ENCODE measurements around the gene AFAP1L2.

Gene AFAP1L2

DNA sequence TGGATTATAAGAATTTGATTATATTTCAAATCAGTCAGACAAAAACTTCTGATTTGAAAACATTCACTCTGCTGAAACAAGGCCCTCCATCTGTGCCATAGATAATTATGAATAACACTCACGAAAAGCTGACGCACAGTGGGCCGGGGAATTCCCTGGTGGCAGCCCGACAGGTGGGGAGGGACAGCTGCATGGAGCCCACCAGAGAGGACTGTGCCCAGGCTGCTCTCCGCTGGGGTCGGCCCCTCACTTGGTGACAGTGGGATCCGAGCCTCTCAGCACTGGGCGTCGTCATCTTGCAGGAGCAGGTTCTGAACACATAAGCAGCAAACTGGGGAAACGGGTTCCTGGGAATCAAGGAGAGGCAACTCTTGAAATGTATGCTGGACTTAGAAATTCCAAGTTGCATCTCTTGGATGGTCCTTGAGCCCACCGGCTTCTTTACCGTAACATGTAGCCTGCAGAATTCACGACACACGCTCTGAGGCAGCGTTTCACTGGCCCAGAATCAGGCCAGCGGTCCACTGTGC, 41.4 kb downstream of the AFAP1L2 start:
- Histone ChIP-seq H3K4me3 (ENCODE audit: low read depth, low read length) (no peak overlapping the region), H3K36me3 (ENCODE audit: insufficient read depth, low read length) (no peaks in the 10 kb centered on the region), H3K27me3 (ENCODE audit: insufficient read depth, low read length) (peaks cover 13% of the 10 kb centered on the region; the same call in 1 of the 2 replicates), H3K27ac (ENCODE audit: low read depth, low read length) (no peak overlapping the region), H2AFZ (ENCODE audit: low read length, unreplicated experiment) (no peak overlapping the region), H3K79me2 (ENCODE audit: control insufficient read depth, insufficient read depth, low read length, unreplicated experiment) (no peaks in the 10 kb centered on the region), H3K4me1 (ENCODE audit: control insufficient read depth, insufficient read depth, low read length, unreplicated experiment) (peaks cover 23% of the 10 kb centered on the region)

DNA sequence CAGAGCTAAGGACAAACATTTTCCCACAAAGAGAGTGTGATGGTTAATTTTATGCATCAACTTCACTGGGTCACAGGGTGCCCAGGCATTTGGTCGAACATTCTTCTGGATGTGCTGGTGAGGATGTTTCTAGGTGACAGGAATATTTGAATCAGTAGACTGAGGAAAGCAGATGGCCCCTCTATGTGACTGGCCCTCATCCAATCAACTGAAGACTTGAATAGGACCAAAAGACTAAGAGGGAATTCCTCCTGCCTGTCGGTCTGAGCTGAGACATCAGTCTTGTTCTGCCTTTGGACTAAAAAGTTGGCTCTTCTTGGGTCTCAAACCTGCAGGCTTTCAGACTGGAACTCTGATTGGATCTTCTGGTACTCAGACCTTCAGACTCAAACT, 44.4 kb downstream of the AFAP1L2 start:
- Histone ChIP-seq H3K27me3 (ENCODE audit: insufficient read depth, low read length) (peaks cover 13% of the 10 kb centered on the region; the same call in 1 of the 2 replicates), H3K4me1 (ENCODE audit: control insufficient read depth, insufficient read depth, low read length, unreplicated experiment) (peaks cover 28% of the 10 kb centered on the region), H3K36me3 (ENCODE audit: insufficient read depth, low read length) (no peaks in the 10 kb centered on the region), H3K4me3 (ENCODE audit: low read depth, low read length) (no peak overlapping the region), H3K27ac (ENCODE audit: low read depth, low read length) (no peak overlapping the region), H3K79me2 (ENCODE audit: control insufficient read depth, insufficient read depth, low read length, unreplicated experiment) (no peaks in the 10 kb centered on the region), H2AFZ (ENCODE audit: low read length, unreplicated experiment) (no peak overlapping the region)

DNA sequence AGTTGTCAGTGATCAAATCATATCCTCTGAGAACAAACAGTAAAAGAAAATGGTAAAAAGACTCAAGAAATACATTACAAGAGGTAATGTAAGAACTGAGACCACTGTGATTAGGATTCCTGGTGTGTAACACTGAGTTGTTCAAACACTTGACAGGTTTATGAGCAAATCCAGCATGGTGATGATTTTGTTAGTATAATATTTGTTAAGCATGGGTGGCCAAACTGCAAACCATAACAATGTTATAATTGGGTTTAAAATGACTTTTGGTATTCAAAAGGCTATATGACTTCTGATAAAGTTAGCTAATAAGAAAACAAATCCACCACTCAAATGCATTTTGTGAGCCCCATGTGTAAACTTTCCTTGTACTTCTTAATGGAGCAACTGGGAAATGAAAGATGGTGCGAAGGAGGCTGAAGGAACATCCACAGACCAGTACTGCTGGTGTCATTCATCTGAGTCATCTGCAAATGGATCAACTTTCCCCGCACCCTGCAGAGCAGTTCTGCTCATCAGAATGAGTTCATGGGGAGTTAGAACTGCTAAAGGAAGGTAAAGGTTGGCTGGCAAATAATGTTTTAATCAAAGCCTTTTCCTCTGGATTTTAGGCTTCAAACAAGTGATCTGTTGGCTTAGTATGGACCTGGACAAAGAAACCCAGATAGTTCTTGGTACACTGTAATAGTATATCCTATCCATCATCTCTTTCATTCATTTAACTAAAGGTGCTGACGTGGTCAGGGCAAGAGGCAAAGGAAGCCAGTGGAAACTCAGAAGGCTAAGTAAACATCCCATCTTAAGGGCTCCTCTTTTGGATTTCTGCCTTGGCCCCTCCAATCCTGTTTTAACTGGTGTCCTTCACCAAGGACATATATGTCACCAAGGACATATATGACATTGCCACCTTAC, 45.0 kb downstream of the AFAP1L2 start:
- peaks cover 28% of the 10 kb centered on the region for H3K4me1 ChIP-seq (ENCODE audit: control insufficient read depth, insufficient read depth, low read length, unreplicated experiment)
- H3K79me2 ChIP-seq (ENCODE audit: control insufficient read depth, insufficient read depth, low read length, unreplicated experiment), result no peaks in the 10 kb centered on the region
- H3K36me3 ChIP-seq (ENCODE audit: insufficient read depth, low read length), result no peaks in the 10 kb centered on the region
- peaks cover 13% of the 10 kb centered on the region; the same call in 1 of the 2 replicates for H3K27me3 ChIP-seq (ENCODE audit: insufficient read depth, low read length)
- no peak overlapping the region for H3K27ac ChIP-seq (ENCODE audit: low read depth, low read length)
- no peak overlapping the region for H3K4me3 ChIP-seq (ENCODE audit: low read depth, low read length)
- no peak overlapping the region for H2AFZ ChIP-seq (ENCODE audit: low read length, unreplicated experiment)

DNA sequence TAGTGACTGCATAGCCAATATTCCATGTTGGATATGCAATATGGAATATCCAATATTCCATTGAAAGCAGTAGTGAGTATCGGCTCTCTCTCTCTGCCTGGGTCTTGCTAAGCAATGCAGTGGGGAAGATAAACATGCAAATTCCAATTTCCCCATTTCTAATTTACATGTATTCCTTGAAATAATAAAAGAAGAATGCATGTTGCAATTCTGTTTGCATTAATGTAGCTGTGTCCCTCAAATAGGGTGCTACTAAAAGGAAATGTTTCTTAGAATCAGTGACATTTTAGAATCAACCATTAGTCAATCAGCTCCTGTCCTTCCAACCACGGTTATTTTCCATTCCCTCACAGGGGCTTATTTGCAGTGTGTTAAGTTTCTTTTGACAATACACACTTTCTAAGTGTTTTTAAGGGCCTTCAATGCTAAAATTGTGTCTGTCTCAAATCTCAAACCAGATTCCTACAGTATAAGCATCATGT, 46.7 kb downstream of the AFAP1L2 start:
- H3K4me1 ChIP-seq (ENCODE audit: control insufficient read depth, insufficient read depth, low read length, unreplicated experiment), result peaks cover 28% of the 10 kb centered on the region
- peak overlapping the region; percentile 23; the same call in 1 of the 2 replicates for H3K27ac ChIP-seq (ENCODE audit: low read depth, low read length)
- peak overlapping the region; percentile 25; the same call in 1 of the 2 replicates for H3K4me3 ChIP-seq (ENCODE audit: low read depth, low read length)
- no peak overlapping the region for H2AFZ ChIP-seq (ENCODE audit: low read length, unreplicated experiment)
- H3K79me2 ChIP-seq (ENCODE audit: control insufficient read depth, insufficient read depth, low read length, unreplicated experiment), result no peaks in the 10 kb centered on the region
- H3K36me3 ChIP-seq (ENCODE audit: insufficient read depth, low read length), result no peaks in the 10 kb centered on the region
- peaks cover 13% of the 10 kb centered on the region; the same call in 1 of the 2 replicates for H3K27me3 ChIP-seq (ENCODE audit: insufficient read depth, low read length)

DNA sequence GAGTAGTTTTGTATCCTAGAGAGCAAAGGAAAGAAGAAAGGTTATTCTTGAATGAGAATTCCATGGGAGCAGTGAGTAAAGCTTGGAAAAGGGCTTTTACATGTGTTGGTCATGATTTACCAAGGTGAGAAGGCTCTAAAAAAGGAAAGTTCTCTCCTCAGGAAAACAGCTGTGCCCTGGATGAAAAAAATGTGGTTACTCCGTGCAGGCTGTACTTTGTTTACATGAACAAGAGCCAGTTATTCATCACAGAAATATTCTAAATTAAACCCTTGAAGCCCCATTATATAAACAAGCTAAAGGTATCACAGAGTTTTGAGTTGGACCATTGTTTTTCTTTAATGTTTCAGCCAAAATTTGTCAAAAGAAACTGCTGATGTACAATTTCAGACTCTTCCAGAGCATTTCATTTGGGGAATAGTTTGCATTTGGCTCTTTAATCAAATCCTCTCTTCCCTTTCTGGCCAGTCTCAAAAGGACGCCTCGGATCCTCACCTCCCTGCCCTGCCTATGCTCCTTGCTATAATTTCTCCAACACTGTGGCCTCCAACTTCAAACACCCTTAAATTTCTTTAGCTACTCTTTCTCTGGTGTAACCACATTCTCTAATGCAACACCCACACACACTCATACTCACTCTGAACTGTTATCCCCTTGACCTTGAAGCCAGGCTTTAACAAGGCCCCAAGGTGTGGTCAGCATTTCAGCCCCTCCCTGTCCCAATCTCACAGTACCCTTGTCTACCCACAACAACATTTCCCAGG, 47.4 kb downstream of the AFAP1L2 start:
- peaks cover 9% of the 10 kb centered on the region; the same call in 1 of the 2 replicates for H3K27me3 ChIP-seq (ENCODE audit: insufficient read depth, low read length)
- peaks cover 28% of the 10 kb centered on the region for H3K4me1 ChIP-seq (ENCODE audit: control insufficient read depth, insufficient read depth, low read length, unreplicated experiment)
- H3K79me2 ChIP-seq (ENCODE audit: control insufficient read depth, insufficient read depth, low read length, unreplicated experiment), result no peaks in the 10 kb centered on the region
- H3K4me3 ChIP-seq (ENCODE audit: low read depth, low read length), result peak overlapping the region; percentile 25
- H3K36me3 ChIP-seq (ENCODE audit: insufficient read depth, low read length), result no peaks in the 10 kb centered on the region
- peak overlapping the region; percentile 51 for H2AFZ ChIP-seq (ENCODE audit: low read length, unreplicated experiment)
- peak overlapping the region; percentile 23; the same call in 1 of the 2 replicates for H3K27ac ChIP-seq (ENCODE audit: low read depth, low read length)

DNA sequence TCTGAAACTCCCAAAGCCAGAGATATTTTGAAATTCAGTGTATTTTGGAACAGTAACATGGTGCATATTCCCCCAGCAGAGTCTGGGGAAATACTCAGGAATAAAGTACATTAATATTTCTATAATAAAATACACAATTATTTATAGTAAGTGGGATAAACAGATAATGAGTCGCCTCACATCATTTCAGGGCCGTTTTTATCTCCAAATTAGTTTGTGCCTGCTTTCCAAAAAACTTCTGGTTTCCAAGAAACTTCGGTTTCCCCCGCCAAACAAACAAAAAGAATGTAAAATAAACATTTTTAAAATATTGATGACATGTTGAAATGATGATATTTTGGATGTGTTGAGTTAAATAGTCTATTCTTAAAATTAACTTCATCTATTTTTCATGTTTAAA, 48.2 kb downstream of the AFAP1L2 start:
- no peaks in the 10 kb centered on the region for H3K79me2 ChIP-seq (ENCODE audit: control insufficient read depth, insufficient read depth, low read length, unreplicated experiment)
- no peak overlapping the region for H2AFZ ChIP-seq (ENCODE audit: low read length, unreplicated experiment)
- no peak overlapping the region for H3K27ac ChIP-seq (ENCODE audit: low read depth, low read length)
- peaks cover 28% of the 10 kb centered on the region for H3K4me1 ChIP-seq (ENCODE audit: control insufficient read depth, insufficient read depth, low read length, unreplicated experiment)
- H3K4me3 ChIP-seq (ENCODE audit: low read depth, low read length), result no peak overlapping the region
- peaks cover under 1% of the 10 kb centered on the region; the same call in 1 of the 2 replicates for H3K27me3 ChIP-seq (ENCODE audit: insufficient read depth, low read length)
- H3K36me3 ChIP-seq (ENCODE audit: insufficient read depth, low read length), result no peaks in the 10 kb centered on the region

DNA sequence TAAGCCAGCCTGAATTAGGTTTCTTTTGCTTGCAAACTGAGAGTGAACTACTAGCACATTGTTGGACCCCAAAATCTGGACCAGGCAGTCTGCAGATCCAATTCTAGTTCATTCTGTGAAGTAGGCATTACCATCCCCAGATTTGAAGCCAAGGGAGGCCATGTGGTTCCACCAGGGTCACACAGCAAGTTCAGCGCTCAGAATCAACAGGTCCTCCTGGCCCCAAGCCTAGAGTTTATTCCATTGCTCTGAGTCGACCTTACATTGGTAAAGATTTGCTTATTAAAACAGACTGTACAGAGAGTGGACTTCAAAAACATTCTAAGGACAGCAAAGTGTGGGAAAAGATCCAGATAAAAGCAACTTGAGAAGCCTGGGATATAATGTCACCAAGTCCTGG, 50.9 kb downstream of the AFAP1L2 start:
- no peaks in the 10 kb centered on the region for H3K36me3 ChIP-seq (ENCODE audit: insufficient read depth, low read length)
- H2AFZ ChIP-seq (ENCODE audit: low read length, unreplicated experiment), result no peak overlapping the region
- no peaks in the 10 kb centered on the region for H3K79me2 ChIP-seq (ENCODE audit: control insufficient read depth, insufficient read depth, low read length, unreplicated experiment)
- H3K4me1 ChIP-seq (ENCODE audit: control insufficient read depth, insufficient read depth, low read length, unreplicated experiment), result peaks cover 15% of the 10 kb centered on the region
- H3K27me3 ChIP-seq (ENCODE audit: insufficient read depth, low read length), result peaks cover 9% of the 10 kb centered on the region; the same call in 1 of the 2 replicates
- no peak overlapping the region for H3K4me3 ChIP-seq (ENCODE audit: low read depth, low read length)
- H3K27ac ChIP-seq (ENCODE audit: low read depth, low read length), result no peak overlapping the region

DNA sequence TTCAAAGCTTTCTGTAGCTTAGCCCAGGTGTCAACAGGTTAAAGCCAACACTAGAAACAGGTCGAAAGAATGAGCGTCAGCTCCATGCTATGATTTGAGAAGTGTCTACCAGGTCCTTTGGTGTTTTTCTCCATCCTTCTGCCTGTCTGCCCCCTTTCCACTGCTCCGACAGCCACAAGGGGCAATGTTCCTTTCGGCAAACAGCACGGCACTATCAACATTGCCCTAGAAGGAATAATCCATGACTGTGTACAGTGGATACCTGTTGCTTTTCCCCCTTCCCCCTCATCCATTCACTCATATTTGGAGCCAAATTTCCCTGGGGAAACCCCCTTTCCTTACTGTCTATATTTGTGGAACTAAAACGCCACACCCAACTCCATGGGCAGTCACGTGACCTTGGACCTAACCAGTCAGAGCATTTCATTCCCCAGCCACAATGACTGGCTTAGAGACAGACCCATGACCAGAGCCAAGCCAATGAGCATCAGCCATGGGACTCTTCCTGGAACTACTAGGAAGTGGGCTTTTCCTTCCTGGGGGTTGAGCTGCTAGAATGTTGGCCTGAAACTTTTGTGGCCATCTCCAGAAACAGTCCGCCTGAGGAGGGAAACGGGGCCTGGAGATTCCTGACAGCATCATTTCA, 51.5 kb downstream of the AFAP1L2 start:
- no peaks in the 10 kb centered on the region for H3K36me3 ChIP-seq (ENCODE audit: insufficient read depth, low read length)
- no peaks in the 10 kb centered on the region for H3K79me2 ChIP-seq (ENCODE audit: control insufficient read depth, insufficient read depth, low read length, unreplicated experiment)
- H3K27me3 ChIP-seq (ENCODE audit: insufficient read depth, low read length), result peaks cover 9% of the 10 kb centered on the region; the same call in 1 of the 2 replicates
- no peak overlapping the region for H3K27ac ChIP-seq (ENCODE audit: low read depth, low read length)
- H2AFZ ChIP-seq (ENCODE audit: low read length, unreplicated experiment), result no peak overlapping the region
- peaks cover 14% of the 10 kb centered on the region for H3K4me1 ChIP-seq (ENCODE audit: control insufficient read depth, insufficient read depth, low read length, unreplicated experiment)
- H3K4me3 ChIP-seq (ENCODE audit: low read depth, low read length), result no peak overlapping the region

DNA sequence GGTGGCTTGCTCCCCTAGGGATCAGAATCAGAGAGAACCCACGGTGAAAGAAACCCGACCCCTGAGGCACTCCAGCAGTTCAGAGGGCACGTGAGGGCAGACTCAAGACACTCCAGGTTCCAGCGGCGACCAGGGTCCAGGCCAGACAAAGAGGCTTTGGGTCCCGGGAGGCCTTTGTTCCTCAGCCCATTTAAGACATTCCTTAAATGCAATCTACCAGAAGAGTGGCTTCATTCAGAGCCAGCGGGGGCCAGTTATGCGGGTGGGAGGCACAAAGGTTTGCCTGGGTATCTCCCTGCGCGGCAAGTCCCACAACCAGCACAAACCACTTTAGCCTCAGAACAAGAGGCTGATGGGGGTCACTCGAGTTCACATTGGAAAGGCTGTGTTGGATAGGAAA, 53.6 kb downstream of the AFAP1L2 start:
- Histone ChIP-seq H3K4me3 (ENCODE audit: low read depth, low read length) (no peak overlapping the region), H3K4me1 (ENCODE audit: control insufficient read depth, insufficient read depth, low read length, unreplicated experiment) (no peaks in the 10 kb centered on the region), H3K36me3 (ENCODE audit: insufficient read depth, low read length) (no peaks in the 10 kb centered on the region), H3K27ac (ENCODE audit: low read depth, low read length) (no peak overlapping the region), H2AFZ (ENCODE audit: low read length, unreplicated experiment) (no peak overlapping the region), H3K79me2 (ENCODE audit: control insufficient read depth, insufficient read depth, low read length, unreplicated experiment) (no peaks in the 10 kb centered on the region), H3K27me3 (ENCODE audit: insufficient read depth, low read length) (peaks cover 9% of the 10 kb centered on the region; the same call in 1 of the 2 replicates)

All from ACC112 (cell line).